Loucy (cell line): ENCODE results near the gene DNASE2B.

Experiments used
- CTCF ChIP-seq: fragments of 200-600 bp; sonication (generic); conservative IDR thresholded peaks from 2 replicates; pipeline ENCODE4 v1.5.1; 2014; ENCODE audit warnings: mild to moderate bottlenecking, antibody characterized with exemption, low read length
- EZH2phosphoT487 ChIP-seq: fragments of 200-600 bp; IDR thresholded peaks from 2 replicates; pipeline ENCODE4 v1.6.1; 2018; ENCODE audit warnings: antibody characterized with exemption, mild to moderate bottlenecking, moderate library complexity, borderline replicate concordance

- TF ChIP-seq CTCF (no peak), EZH2phosphoT487 (no peak)
Measured at GRCh38 chr1:84415396-84415795, 17.1 kb downstream of the DNASE2B start.
